Measurements from ENCODE around the gene SAMD4A. TPM values are rescaled to one million over a fixed set of nuclear protein-coding genes. Genes with fewer than 3 reads are reported as not detected.

The SAMD4A gene
- polyA plus RNA-seq, 3 donors = 3.2 to 8.6 (median 4.2) TPM

DNA sequence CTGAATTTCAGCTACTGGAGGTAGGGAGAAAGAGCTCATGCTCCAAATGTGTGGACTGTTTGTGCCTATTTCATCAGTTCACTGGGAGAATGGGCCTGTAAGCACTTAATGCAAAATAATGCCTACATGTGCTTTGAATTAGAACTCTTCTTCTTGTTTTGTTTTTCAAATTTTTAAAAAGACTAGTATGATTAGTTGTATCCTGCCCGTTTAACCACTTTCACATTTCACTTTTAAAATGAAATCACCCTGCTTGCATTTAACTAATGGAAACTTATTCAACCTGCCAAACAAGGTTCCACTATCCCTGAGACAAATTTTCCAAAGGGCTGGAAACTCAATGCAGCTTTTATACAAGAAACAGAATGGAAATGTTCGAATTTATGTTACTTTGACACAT, 79.7 kb downstream of the SAMD4A start:
- Histone ChIP-seq H4K20me1 (ENCODE audit: insufficient read depth, low read length) (no peaks in the 10 kb centered on the region), H3K79me2 (ENCODE audit: insufficient read depth, low read length) (no peaks in the 10 kb centered on the region), H3K9ac (ENCODE audit: insufficient read depth, low read length, poor library complexity, severe bottlenecking) (no peak overlapping the region), H3K27me3 (ENCODE audit: control insufficient read depth in 2 of 2, insufficient read depth in 2 of 2, low read length in 2 of 2) (peaks cover 0 to 2% of the 10 kb centered on the region in 2 donors), H3K9me3 (replicated peaks in 1 of 2; ENCODE audit: control insufficient read depth in 1 of 2, insufficient read depth in 1 of 2, low read length in 2 of 2) (no peaks in the 10 kb centered on the region), H3K4me1 (ENCODE audit: control insufficient read depth in 1 of 2, insufficient read depth in 2 of 2, low read length in 2 of 2) (no peaks in the 10 kb centered on the region), H3K4me2 (replicated peaks; ENCODE audit: extremely low read depth, low read length, poor library complexity, severe bottlenecking) (no peak overlapping the region), H3K27ac (ENCODE audit: low read depth in 1 of 2, low read length in 2 of 2) (no peak overlapping the region), H2AFZ (ENCODE audit: insufficient read depth, low read depth, low read length, poor library complexity, severe bottlenecking) (no peak overlapping the region), H3K4me3 (replicated peaks in 1 of 3; ENCODE audit: low read depth in 2 of 3, low read length in 3 of 3) (no peak overlapping the region), H3K36me3 (replicated peaks in 1 of 2; ENCODE audit: control insufficient read depth in 1 of 2, insufficient read depth in 2 of 2, low read length in 2 of 2) (no peaks in the 10 kb centered on the region)
- TF ChIP-seq, protein P1, sequence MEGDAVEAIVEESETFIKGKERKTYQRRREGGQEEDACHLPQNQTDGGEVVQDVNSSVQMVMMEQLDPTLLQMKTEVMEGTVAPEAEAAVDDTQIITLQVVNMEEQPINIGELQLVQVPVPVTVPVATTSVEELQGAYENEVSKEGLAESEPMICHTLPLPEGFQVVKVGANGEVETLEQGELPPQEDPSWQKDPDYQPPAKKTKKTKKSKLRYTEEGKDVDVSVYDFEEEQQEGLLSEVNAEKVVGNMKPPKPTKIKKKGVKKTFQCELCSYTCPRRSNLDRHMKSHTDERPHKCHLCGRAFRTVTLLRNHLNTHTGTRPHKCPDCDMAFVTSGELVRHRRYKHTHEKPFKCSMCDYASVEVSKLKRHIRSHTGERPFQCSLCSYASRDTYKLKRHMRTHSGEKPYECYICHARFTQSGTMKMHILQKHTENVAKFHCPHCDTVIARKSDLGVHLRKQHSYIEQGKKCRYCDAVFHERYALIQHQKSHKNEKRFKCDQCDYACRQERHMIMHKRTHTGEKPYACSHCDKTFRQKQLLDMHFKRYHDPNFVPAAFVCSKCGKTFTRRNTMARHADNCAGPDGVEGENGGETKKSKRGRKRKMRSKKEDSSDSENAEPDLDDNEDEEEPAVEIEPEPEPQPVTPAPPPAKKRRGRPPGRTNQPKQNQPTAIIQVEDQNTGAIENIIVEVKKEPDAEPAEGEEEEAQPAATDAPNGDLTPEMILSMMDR (IDR thresholded peaks at IDR 0.05) = no peak
- Mint-ChIP-seq H3K27ac (no peak overlapping the region), H3K4me1 (peaks cover 6% of the 10 kb centered on the region), H3K27me3 (ENCODE audit: low read depth in 3 of 3) (peaks cover 2 to 3% (median 3%) of the 10 kb centered on the region in 3 donors), H3K36me3 (no peaks in the 10 kb centered on the region), H3K4me3 (no peak overlapping the region), H3K9me3 (no peaks in the 10 kb centered on the region)
- intact Hi-C loops (cut with micrococcal nuclease) = no loop called here
- no peak for DNase-seq
- no CpG with 5 or more reads among the region's 2 CpGs for WGBS (ENCODE audit: insufficient coverage)

DNA sequence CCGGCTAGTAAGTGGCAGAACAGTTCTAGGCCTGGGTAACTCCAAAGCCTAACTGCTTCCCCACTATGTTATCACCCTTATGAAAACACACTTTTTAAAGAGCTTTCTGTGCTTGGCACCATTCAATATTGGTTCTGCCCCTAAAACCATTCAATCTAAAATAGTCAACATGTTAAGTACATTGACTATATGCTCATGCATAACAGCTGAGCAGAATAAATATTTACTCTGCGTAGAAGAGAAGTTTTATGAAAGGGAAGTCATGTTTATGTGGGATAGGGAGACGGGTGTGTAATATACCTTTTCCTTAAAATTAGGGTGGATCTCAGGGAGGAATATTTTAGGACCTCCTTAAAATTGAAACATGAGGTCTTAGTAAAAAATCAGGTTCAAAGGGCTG, 80.5 kb downstream of the SAMD4A start:
- peaks cover 3 to 4% (median 3%) of the 10 kb centered on the region in 3 donors for H3K27me3 Mint-ChIP-seq (ENCODE audit: low read depth in 3 of 3)
- no peak overlapping the region for H3K4me3 Mint-ChIP-seq
- Histone ChIP-seq H4K20me1 (ENCODE audit: insufficient read depth, low read length) (no peaks in the 10 kb centered on the region), H3K4me3 (replicated peaks in 1 of 3; ENCODE audit: low read depth in 2 of 3, low read length in 3 of 3) (no peak overlapping the region), H3K27me3 (ENCODE audit: control insufficient read depth in 2 of 2, insufficient read depth in 2 of 2, low read length in 2 of 2) (peaks cover 0 to 5% of the 10 kb centered on the region in 2 donors), H3K4me2 (replicated peaks; ENCODE audit: extremely low read depth, low read length, poor library complexity, severe bottlenecking) (no peak overlapping the region), H2AFZ (ENCODE audit: insufficient read depth, low read depth, low read length, poor library complexity, severe bottlenecking) (no peak overlapping the region), H3K4me1 (ENCODE audit: control insufficient read depth in 1 of 2, insufficient read depth in 2 of 2, low read length in 2 of 2) (no peaks in the 10 kb centered on the region), H3K36me3 (replicated peaks in 1 of 2; ENCODE audit: control insufficient read depth in 1 of 2, insufficient read depth in 2 of 2, low read length in 2 of 2) (no peaks in the 10 kb centered on the region), H3K27ac (ENCODE audit: low read depth in 1 of 2, low read length in 2 of 2) (no peak overlapping the region), H3K9ac (ENCODE audit: insufficient read depth, low read length, poor library complexity, severe bottlenecking) (no peak overlapping the region), H3K79me2 (ENCODE audit: insufficient read depth, low read length) (no peaks in the 10 kb centered on the region), H3K9me3 (replicated peaks in 1 of 2; ENCODE audit: control insufficient read depth in 1 of 2, insufficient read depth in 1 of 2, low read length in 2 of 2) (no peaks in the 10 kb centered on the region)
- no peak overlapping the region for H3K27ac Mint-ChIP-seq
- WGBS (ENCODE audit: insufficient coverage) = 100% methylated on average over 1 of the region's 3 CpGs
- intact Hi-C loops (cut with micrococcal nuclease) = no loop called here
- H3K9me3 Mint-ChIP-seq = no peaks in the 10 kb centered on the region
- H3K36me3 Mint-ChIP-seq = no peaks in the 10 kb centered on the region
- DNase-seq = no peak
- TF ChIP-seq, protein P1 (IDR thresholded peaks at IDR 0.05) = no peak
- peaks cover 6% of the 10 kb centered on the region for H3K4me1 Mint-ChIP-seq
